GM12878 (cell line): Measurements from ENCODE around the gene PPP3CA. TPM values are rescaled to one million over a fixed set of nuclear protein-coding genes. Genes with fewer than 3 reads are reported as not detected.

ENCODE experiments used
- BACH1 ChIP-seq: fragments of 450-650 bp; IDR thresholded peaks from 2 replicates; pipeline ENCODE4 v1.6.1; 2017; ENCODE audit warnings: mild to moderate bottlenecking, borderline replicate concordance
- CBX3 ChIP-seq: fragments of 200-600 bp; sonication (generic); IDR thresholded peaks from 2 replicates; pipeline ENCODE4 v1.6.1; 2016; ENCODE audit warnings: low read depth, borderline replicate concordance
- CREB1 ChIP-seq: IDR thresholded peaks from 2 replicates; pipeline ENCODE4 v1.6.1; 2012; ENCODE audit warnings: low read depth, mild to moderate bottlenecking, inconsistent platforms
- CTCF ChIP-seq, 3 experiments: IDR thresholded peaks in 2 of 3; conservative IDR thresholded peaks in 1 of 3; 2 replicates each; pipeline ENCODE4 v1.5.1; 2011; ENCODE audit warnings: low read depth in 3 of 3, low read length in 3 of 3, mild to moderate bottlenecking in 3 of 3, control low read depth in 2 of 3, moderate library complexity in 2 of 3, inconsistent platforms in 1 of 3, mixed read lengths in 1 of 3; ENCODE audit not compliant: control insufficient read depth in 2 of 3, insufficient read depth in 1 of 3; ENCODE audit errors: extremely low read depth in 1 of 3
- IRF4 ChIP-seq: IDR thresholded peaks from 2 replicates; pipeline ENCODE4 v1.6.1; 2011; ENCODE audit warnings: low read depth, low read length
- MTA2 ChIP-seq: fragments of 450-650 bp; IDR thresholded peaks from 2 replicates; pipeline ENCODE4 v1.6.1; 2016; ENCODE audit warnings: low read depth, mild to moderate bottlenecking, moderate library complexity
- SMAD5 ChIP-seq: IDR thresholded peaks from 2 replicates; pipeline ENCODE4 v1.6.1; 2016; ENCODE audit warnings: antibody characterized with exemption, low read depth
- SMARCA5 ChIP-seq: fragments of 450-650 bp; IDR thresholded peaks from 2 replicates; pipeline ENCODE4 v1.6.1; 2017; ENCODE audit warnings: mild to moderate bottlenecking
- YY1 ChIP-seq: IDR thresholded peaks from 2 replicates; pipeline ENCODE4 v1.6.1; 2011; ENCODE audit warnings: low read depth, mild to moderate bottlenecking, low read length
- ZBTB11 ChIP-seq: fragments of 450-650 bp; formaldehyde crosslinking; IDR thresholded peaks from 2 replicates; pipeline ENCODE4 v1.5.0; 2022; ENCODE audit warnings: mild to moderate bottlenecking, missing genetic modification characterization
- ZNF207 ChIP-seq: fragments of 450-650 bp; IDR thresholded peaks from 2 replicates; pipeline ENCODE4 v1.6.1; 2014; ENCODE audit warnings: antibody characterized with exemption, mild to moderate bottlenecking, borderline replicate concordance
- ZNF592 ChIP-seq: fragments of 450-650 bp; IDR thresholded peaks from 2 replicates; pipeline ENCODE4 v1.6.1; 2017; ENCODE audit warnings: mild to moderate bottlenecking, moderate library complexity
- polyA plus RNA-seq, 11 experiments: library from polyadenylated mRNA; depleted of rRNA in 4 of 11; unstranded in 6 of 11; stranded (reverse) in 5 of 11; fragments of >200 nt; fragmentation: Nextera tagmentation in 4 of 11; fragmentation: Illumina TruSeq in 1 of 11; extraction: Ambion mirVana in 4 of 11; extraction: Trizol in 1 of 11; gene quantifications; 1 replicate in 1 of 11; 2 replicates in 10 of 11; pipeline versions ENCODE4 v1.2.1 to v1.2.3, GENCODE V29; 2011 to 2016; ENCODE audit warnings: inconsistent platforms in 2 of 11, missing spikeins in 2 of 11, low read depth in 1 of 11
- total RNA-seq, 4 experiments: library from RNA; depleted of rRNA in 3 of 4; stranded (reverse); fragments of >200 nt in 3 of 4; fragmentation: Illumina TruSeq in 1 of 4; extraction: Trizol in 1 of 4; gene quantifications; 2 replicates each; pipeline versions ENCODE4 v1.2.1 to v1.2.3, GENCODE V29; 2013 to 2021
- TF ChIP-seq, protein P1 (sequence below): fragments of 450-650 bp; conservative IDR thresholded peaks from 2 replicates; pipeline ENCODE4 v1.6.1; 2017; ENCODE audit warnings: mild to moderate bottlenecking, moderate library complexity
- TF ChIP-seq, protein P2 (sequence below): fragments of 450-650 bp; IDR thresholded peaks from 2 replicates; pipeline ENCODE4 v1.6.1; 2016; ENCODE audit warnings: mild to moderate bottlenecking

Gene PPP3CA
- total and polyA plus RNA-seq, 10 of the 15 experiments (the other 5 are each of a cell fraction or from before 2014, with no cell fraction given): 0.33 to 9.0 (median 1.0) TPM

- TF ChIP-seq CTCF (IDR thresholded peaks at IDR 0.05 in 2 of 3, conservative IDR thresholded peaks at IDR 0.05 in 1 of 3; ENCODE audit: control insufficient read depth in 2 of 3, extremely low read depth in 1 of 3, insufficient read depth in 1 of 3, low read depth in 3 of 3, low read length in 3 of 3) (no peak), SMAD5 (no peak), CREB1 (0 out of 2 replicates have a peak, but pooled peaks have one; percentile 27), ZNF207 (no peak), CBX3 (no peak), IRF4 (peak; percentile 4; the same call in 1 of the 2 replicates), MTA2 (peak; percentile 69), ZNF592 (no peak), ZBTB11 (CRISPR knock-in tag) (no peak), BACH1 (no peak; the same call in 1 of the 2 replicates), SMARCA5 (no peak), YY1 (no peak)
- TF ChIP-seq, protein P1, sequence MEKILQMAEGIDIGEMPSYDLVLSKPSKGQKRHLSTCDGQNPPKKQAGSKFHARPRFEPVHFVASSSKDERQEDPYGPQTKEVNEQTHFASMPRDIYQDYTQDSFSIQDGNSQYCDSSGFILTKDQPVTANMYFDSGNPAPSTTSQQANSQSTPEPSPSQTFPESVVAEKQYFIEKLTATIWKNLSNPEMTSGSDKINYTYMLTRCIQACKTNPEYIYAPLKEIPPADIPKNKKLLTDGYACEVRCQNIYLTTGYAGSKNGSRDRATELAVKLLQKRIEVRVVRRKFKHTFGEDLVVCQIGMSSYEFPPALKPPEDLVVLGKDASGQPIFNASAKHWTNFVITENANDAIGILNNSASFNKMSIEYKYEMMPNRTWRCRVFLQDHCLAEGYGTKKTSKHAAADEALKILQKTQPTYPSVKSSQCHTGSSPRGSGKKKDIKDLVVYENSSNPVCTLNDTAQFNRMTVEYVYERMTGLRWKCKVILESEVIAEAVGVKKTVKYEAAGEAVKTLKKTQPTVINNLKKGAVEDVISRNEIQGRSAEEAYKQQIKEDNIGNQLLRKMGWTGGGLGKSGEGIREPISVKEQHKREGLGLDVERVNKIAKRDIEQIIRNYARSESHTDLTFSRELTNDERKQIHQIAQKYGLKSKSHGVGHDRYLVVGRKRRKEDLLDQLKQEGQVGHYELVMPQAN: no peak
- TF ChIP-seq, protein P2, sequence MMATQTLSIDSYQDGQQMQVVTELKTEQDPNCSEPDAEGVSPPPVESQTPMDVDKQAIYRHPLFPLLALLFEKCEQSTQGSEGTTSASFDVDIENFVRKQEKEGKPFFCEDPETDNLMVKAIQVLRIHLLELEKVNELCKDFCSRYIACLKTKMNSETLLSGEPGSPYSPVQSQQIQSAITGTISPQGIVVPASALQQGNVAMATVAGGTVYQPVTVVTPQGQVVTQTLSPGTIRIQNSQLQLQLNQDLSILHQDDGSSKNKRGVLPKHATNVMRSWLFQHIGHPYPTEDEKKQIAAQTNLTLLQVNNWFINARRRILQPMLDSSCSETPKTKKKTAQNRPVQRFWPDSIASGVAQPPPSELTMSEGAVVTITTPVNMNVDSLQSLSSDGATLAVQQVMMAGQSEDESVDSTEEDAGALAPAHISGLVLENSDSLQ: no peak
These were observed 19.2 kb downstream of the PPP3CA start (continued) for GRCh38 chr4:101328063-101328602.
